Measurements from ENCODE around the gene NPR3. TPM values are rescaled to one million over a fixed set of nuclear protein-coding genes. Genes with fewer than 3 reads are reported as not detected.
A peak's percentile ranks its signal among the peaks of the same experiment; 100 is the strongest.

The NPR3 gene
- total RNA-seq, 1 donor from 2014 or later, result 35.8 TPM

- DNase-seq, result no peak
- Histone ChIP-seq H3K9me3 (peaks cover 12% of the 10 kb centered on the region), H3K36me3 (no peaks in the 10 kb centered on the region), H3K4me1 (peaks cover 13% of the 10 kb centered on the region), H3K4me3 (no peak overlapping the region), H3K27me3 (ENCODE audit: low read depth) (no peaks in the 10 kb centered on the region), H3K27ac (no peak overlapping the region)
- intact Hi-C loops (cut with DNase I), result no loop called here
- ATAC-seq, result no peak
- TF ChIP-seq, protein P1, sequence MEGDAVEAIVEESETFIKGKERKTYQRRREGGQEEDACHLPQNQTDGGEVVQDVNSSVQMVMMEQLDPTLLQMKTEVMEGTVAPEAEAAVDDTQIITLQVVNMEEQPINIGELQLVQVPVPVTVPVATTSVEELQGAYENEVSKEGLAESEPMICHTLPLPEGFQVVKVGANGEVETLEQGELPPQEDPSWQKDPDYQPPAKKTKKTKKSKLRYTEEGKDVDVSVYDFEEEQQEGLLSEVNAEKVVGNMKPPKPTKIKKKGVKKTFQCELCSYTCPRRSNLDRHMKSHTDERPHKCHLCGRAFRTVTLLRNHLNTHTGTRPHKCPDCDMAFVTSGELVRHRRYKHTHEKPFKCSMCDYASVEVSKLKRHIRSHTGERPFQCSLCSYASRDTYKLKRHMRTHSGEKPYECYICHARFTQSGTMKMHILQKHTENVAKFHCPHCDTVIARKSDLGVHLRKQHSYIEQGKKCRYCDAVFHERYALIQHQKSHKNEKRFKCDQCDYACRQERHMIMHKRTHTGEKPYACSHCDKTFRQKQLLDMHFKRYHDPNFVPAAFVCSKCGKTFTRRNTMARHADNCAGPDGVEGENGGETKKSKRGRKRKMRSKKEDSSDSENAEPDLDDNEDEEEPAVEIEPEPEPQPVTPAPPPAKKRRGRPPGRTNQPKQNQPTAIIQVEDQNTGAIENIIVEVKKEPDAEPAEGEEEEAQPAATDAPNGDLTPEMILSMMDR (IDR thresholded peaks at IDR 0.05), result no peak
These were observed 24.2 kb upstream of the NPR3 start for GRCh38 chr5:32686799-32687498.

- Histone ChIP-seq H3K27ac (no peak overlapping the region), H3K4me3 (no peak overlapping the region), H3K27me3 (ENCODE audit: low read depth) (no peaks in the 10 kb centered on the region), H3K36me3 (no peaks in the 10 kb centered on the region), H3K9me3 (peaks cover 12% of the 10 kb centered on the region), H3K4me1 (peaks cover 13% of the 10 kb centered on the region)
- TF ChIP-seq, protein P1 (IDR thresholded peaks at IDR 0.05), result no peak
- intact Hi-C loops (cut with DNase I), result no loop called here
- ATAC-seq (peak in 1 of 2 donors; percentile 68), DNase-seq (no peak)
These were observed 23.7 kb upstream of the NPR3 start for GRCh38 chr5:32687499-32687831.

GRCh38 chr5:32690153-32690552 is 21.0 kb upstream of the NPR3 start:
- Histone ChIP-seq H3K4me1 (peaks cover 13% of the 10 kb centered on the region), H3K27me3 (ENCODE audit: low read depth) (no peaks in the 10 kb centered on the region), H3K4me3 (no peak overlapping the region), H3K36me3 (no peaks in the 10 kb centered on the region), H3K27ac (no peak overlapping the region), H3K9me3 (no peaks in the 10 kb centered on the region)
- ATAC-seq (no peak), DNase-seq (no peak)
- TF ChIP-seq, protein P1 (IDR thresholded peaks at IDR 0.05), result no peak
- intact Hi-C loops (cut with DNase I), result no loop called here

DNA sequence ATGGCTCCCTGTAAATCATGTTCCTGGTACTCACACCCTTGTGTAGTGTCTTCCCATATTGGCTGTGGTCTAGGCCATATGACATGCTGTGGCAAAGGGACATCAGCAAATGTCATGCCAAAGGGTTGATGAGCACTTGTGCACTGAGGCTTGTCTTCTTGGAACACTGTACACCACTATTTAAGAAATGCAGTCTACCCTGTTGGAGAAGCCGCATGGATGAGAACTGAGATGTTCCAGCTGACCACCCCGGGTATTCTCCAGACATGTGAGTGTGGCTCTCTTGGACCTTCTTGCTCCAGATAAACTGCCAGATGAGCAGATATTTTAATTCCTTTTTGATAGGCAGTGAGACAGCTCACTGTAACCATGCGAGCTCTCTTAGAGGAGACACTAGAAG is 20.5 kb upstream of the NPR3 start:
- H3K36me3 ChIP-seq, result no peaks in the 10 kb centered on the region
- no peaks in the 10 kb centered on the region for H3K27me3 ChIP-seq (ENCODE audit: low read depth)
- TF ChIP-seq, protein P1 (IDR thresholded peaks at IDR 0.05), result no peak
- H3K27ac ChIP-seq, result no peak overlapping the region
- H3K9me3 ChIP-seq, result no peaks in the 10 kb centered on the region
- H3K4me1 ChIP-seq, result peaks cover 13% of the 10 kb centered on the region
- intact Hi-C loops (cut with DNase I), result no loop called here
- DNase-seq, result no peak
- ATAC-seq, result no peak
- H3K4me3 ChIP-seq, result no peak overlapping the region

DNA sequence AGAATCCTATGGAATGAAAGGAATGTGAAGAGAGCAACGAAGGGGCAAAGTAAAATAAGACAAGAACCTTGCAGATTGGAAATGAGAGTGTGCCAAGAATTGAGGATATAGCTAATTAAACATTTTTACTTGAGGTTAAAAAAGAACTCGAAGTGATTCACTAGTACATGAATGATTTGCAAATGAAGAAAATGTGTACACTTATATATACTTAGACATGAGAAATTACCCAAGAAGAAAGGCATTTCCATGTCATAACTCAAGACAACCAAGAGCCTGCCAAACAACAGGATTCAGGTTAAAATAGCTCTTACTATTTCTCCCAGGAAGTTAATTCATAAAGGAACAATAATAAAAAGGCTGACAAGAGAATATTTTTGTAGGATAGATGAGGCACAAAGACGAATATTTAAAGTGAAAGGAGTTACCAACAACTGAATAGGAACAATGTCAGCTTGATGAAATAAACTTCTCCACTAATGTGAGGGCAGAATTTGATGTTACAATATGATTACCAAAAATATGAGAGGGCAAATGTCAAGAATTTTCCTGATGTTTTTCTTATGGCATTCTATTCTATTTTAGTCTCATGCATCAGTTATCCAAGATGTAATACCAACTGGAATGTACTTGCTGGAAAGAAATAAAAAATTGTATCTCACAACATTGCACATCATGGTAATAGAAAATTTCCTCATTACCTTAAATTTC is 18.9 kb upstream of the NPR3 start:
- Histone ChIP-seq H3K9me3 (no peaks in the 10 kb centered on the region), H3K36me3 (no peaks in the 10 kb centered on the region), H3K27me3 (ENCODE audit: low read depth) (no peaks in the 10 kb centered on the region), H3K4me3 (no peak overlapping the region), H3K27ac (no peak overlapping the region), H3K4me1 (peaks cover 9% of the 10 kb centered on the region)
- intact Hi-C loops (cut with DNase I), result no loop called here
- TF ChIP-seq, protein P1 (IDR thresholded peaks at IDR 0.05), result no peak
- ATAC-seq (no peak), DNase-seq (no peak)

Measured in lower lobe of right lung (tissue), 2 donors.